Measurements from ENCODE around the gene SLC24A4.

The SLC24A4 gene

GRCh38 chr14:92500491-92500941 lies 177.6 kb downstream of the SLC24A4 start:
- no peak for DNase-seq (ENCODE audit: low read depth in 2 of 2)

- no peak for DNase-seq (ENCODE audit: low read depth in 2 of 2)
These were observed 179.0 kb downstream of the SLC24A4 start for GRCh38 chr14:92501891-92502351.

GRCh38 chr14:92502541-92503286 lies 179.7 kb downstream of the SLC24A4 start:
- DNase-seq (ENCODE audit: low read depth in 2 of 2) = no peak

GRCh38 chr14:92503756-92504491 lies 181.0 kb downstream of the SLC24A4 start:
- no peak for DNase-seq (ENCODE audit: low read depth in 2 of 2)

GRCh38 chr14:92505826-92506225 lies 182.9 kb downstream of the SLC24A4 start:
- DNase-seq (ENCODE audit: low read depth in 2 of 2) = no peak

GRCh38 chr14:92506231-92506630 lies 183.3 kb downstream of the SLC24A4 start:
- DNase-seq (ENCODE audit: low read depth in 2 of 2) = no peak

- no peak for DNase-seq (ENCODE audit: low read depth in 2 of 2)
These were observed 184.3 kb downstream of the SLC24A4 start for GRCh38 chr14:92507174-92507768.

GRCh38 chr14:92510972-92511371 lies 188.0 kb downstream of the SLC24A4 start:
- no peak for DNase-seq (ENCODE audit: low read depth in 2 of 2)

- no peak for DNase-seq (ENCODE audit: low read depth in 2 of 2)
These were observed 188.7 kb downstream of the SLC24A4 start for GRCh38 chr14:92511453-92512238.

- DNase-seq (ENCODE audit: low read depth in 2 of 2) = no peak
These were observed 189.8 kb downstream of the SLC24A4 start for GRCh38 chr14:92512807-92513203.

- peak in 1 of 2 donors; percentile 11 for DNase-seq (ENCODE audit: low read depth in 2 of 2)
These were observed 190.4 kb downstream of the SLC24A4 start, which contains the start of gene RIN3 for GRCh38 chr14:92513204-92513965. Gene RIN3 (plus strand): TSS chr14:92513781. CDS start chr14:92513933, 152 bp downstream.

- DNase-seq (ENCODE audit: low read depth in 2 of 2) = peak in 1 of 2 donors; percentile 19
These were observed 191.2 kb downstream of the SLC24A4 start for GRCh38 chr14:92513966-92514843.

GRCh38 chr14:92514844-92515514 lies 192.0 kb downstream of the SLC24A4 start:
- DNase-seq (ENCODE audit: low read depth in 2 of 2) = no peak

- DNase-seq (ENCODE audit: low read depth in 2 of 2) = no peak
These were observed 192.8 kb downstream of the SLC24A4 start for GRCh38 chr14:92515546-92516343.

GRCh38 chr14:92516344-92516965 lies 193.5 kb downstream of the SLC24A4 start:
- DNase-seq (ENCODE audit: low read depth in 2 of 2) = no peak

- no peak for DNase-seq (ENCODE audit: low read depth in 2 of 2)
These were observed 194.1 kb downstream of the SLC24A4 start for GRCh38 chr14:92516966-92517506.

- no peak for DNase-seq (ENCODE audit: low read depth in 2 of 2)
These were observed 194.8 kb downstream of the SLC24A4 start for GRCh38 chr14:92517761-92518160.

All from activated CD4-positive, alpha-beta T cell treated with anti-CD3 and anti-CD28 coated beads for 24 hours (primary cell).